GM20431 (cell line): ENCODE measurements around the gene CAMKK1.

Experiments
- in situ Hi-C: fragments of 300-500 bp; cut with MseI, MboI; formaldehyde crosslinking; loops from one replicate; pipeline ENCODE4 v1.15.0; 2020; ENCODE audit warnings: low sequenced_read_pairs; ENCODE audit not compliant: unreplicated experiment

CAMKK1 gene

GRCh38 chr17:3893003-3893719 is at the start of gene CAMKK1:
Gene CAMKK1 (minus strand): TSS chr17:3893053. CDS start chr17:3885687, 7,366 bp downstream.
- in situ Hi-C loops, result no loop called here

- in situ Hi-C loops, result no loop called here
These were observed 48.3 kb upstream of the CAMKK1 start for GRCh38 chr17:3940965-3941698.

GRCh38 chr17:3937359-3937758 is 44.5 kb upstream of the CAMKK1 start:
- in situ Hi-C loops, result no loop called here

- in situ Hi-C loops, result no loop called here
These were observed 43.0 kb upstream of the CAMKK1 start for GRCh38 chr17:3935825-3936355.

GRCh38 chr17:3935140-3935542 is 42.3 kb upstream of the CAMKK1 start:
- in situ Hi-C loops, result no loop called here

- in situ Hi-C loops, result loop anchor here (10.0 kb wide), 1 partner anchor 75 kb away; no protein-coding TSS in a partner anchor
These were observed 36.9 kb upstream of the CAMKK1 start for GRCh38 chr17:3929764-3930163.

- in situ Hi-C loops, result loop anchor here (10.0 kb wide), 1 partner anchor 76 kb away; no protein-coding TSS in a partner anchor
These were observed 36.3 kb upstream of the CAMKK1 start for GRCh38 chr17:3929181-3929580.

GRCh38 chr17:3928406-3928805 is 35.6 kb upstream of the CAMKK1 start:
- in situ Hi-C loops, result loop anchor here (10.0 kb wide), 1 partner anchor 76 kb away; no protein-coding TSS in a partner anchor

GRCh38 chr17:3927628-3928340 is 34.9 kb upstream of the CAMKK1 start:
- in situ Hi-C loops, result loop anchor here (10.0 kb wide), 1 partner anchor 77 kb away; no protein-coding TSS in a partner anchor

- in situ Hi-C loops, result loop anchor here (10.0 kb wide), 1 partner anchor 78 kb away; no protein-coding TSS in a partner anchor
These were observed 34.2 kb upstream of the CAMKK1 start for GRCh38 chr17:3926860-3927627.

- in situ Hi-C loops, result loop anchor here (10.0 kb wide), 1 partner anchor 79 kb away; no protein-coding TSS in a partner anchor
These were observed 33.0 kb upstream of the CAMKK1 start for GRCh38 chr17:3925684-3926485.

GRCh38 chr17:3924512-3925350 is 31.9 kb upstream of the CAMKK1 start:
- in situ Hi-C loops, result loop anchor here (10.0 kb wide), 1 partner anchor 80 kb away; no protein-coding TSS in a partner anchor

GRCh38 chr17:3923466-3924190 is 30.8 kb upstream of the CAMKK1 start:
- in situ Hi-C loops, result loop anchor here (10.0 kb wide), 1 partner anchor 81 kb away; no protein-coding TSS in a partner anchor

GRCh38 chr17:3922765-3923164 is 29.9 kb upstream of the CAMKK1 start:
- in situ Hi-C loops, result loop anchor here (10.0 kb wide), 1 partner anchor 82 kb away; no protein-coding TSS in a partner anchor

GRCh38 chr17:3921502-3922319 is 28.9 kb upstream of the CAMKK1 start:
- in situ Hi-C loops, result loop anchor here (10.0 kb wide), 1 partner anchor 83 kb away; no protein-coding TSS in a partner anchor

GRCh38 chr17:3921006-3921405 is 28.2 kb upstream of the CAMKK1 start:
- in situ Hi-C loops, result loop anchor here (10.0 kb wide), 1 partner anchor 84 kb away; no protein-coding TSS in a partner anchor
